GM21367 (cell line): ENCODE measurements around the gene TMPO.
A peak's percentile ranks its signal among the peaks of the same experiment; 100 is the strongest.
"Not testable (repeated sequence)": the region's sequence is repeated elsewhere in the genome, so short reads cannot be mapped to it uniquely, and the experiment has no call there.

Experiments
- ATAC-seq: cut with Tn5 transposase; IDR thresholded peaks from one replicate; pipeline ENCODE4 v1.9.1; 2021; ENCODE audit not compliant: unreplicated experiment

The TMPO gene

GRCh38 chr12:98509063-98509462 lies 6.3 kb upstream of the TMPO start:
- ATAC-seq = no peak

- ATAC-seq = not testable (repeated sequence)
Measured at GRCh38 chr12:98511806-98512205, 3.6 kb upstream of the TMPO start.

- no peak for ATAC-seq
Measured at GRCh38 chr12:98513379-98514322, 1.7 kb upstream of the TMPO start.

- no peak for ATAC-seq
Measured at GRCh38 chr12:98514982-98515286, 456 bp upstream of the TMPO start.

- peak; percentile 48 for ATAC-seq
Measured at GRCh38 chr12:98516111-98516873, 902 bp downstream of the TMPO start.

- ATAC-seq = no peak
Measured at GRCh38 chr12:98519257-98519907, 4.0 kb downstream of the TMPO start.

- no peak for ATAC-seq
Measured at GRCh38 chr12:98530068-98530467, 14.7 kb downstream of the TMPO start.

- ATAC-seq = no peak
Measured at GRCh38 chr12:98532687-98533304, 17.4 kb downstream of the TMPO start.

- no peak for ATAC-seq
Measured at GRCh38 chr12:98533723-98534251, 18.4 kb downstream of the TMPO start.

- no peak for ATAC-seq
Measured at GRCh38 chr12:98538031-98538430, 22.6 kb downstream of the TMPO start.

- ATAC-seq = no peak
Measured at GRCh38 chr12:98543701-98544100, 28.3 kb downstream of the TMPO start.

- ATAC-seq = no peak
Measured at GRCh38 chr12:98544751-98545150, 29.4 kb downstream of the TMPO start.

GRCh38 chr12:98549371-98550110 lies 34.2 kb downstream of the TMPO start:
- ATAC-seq = no peak

- ATAC-seq = no peak
Measured at GRCh38 chr12:98551787-98552186, 36.4 kb downstream of the TMPO start.

- ATAC-seq = not testable (repeated sequence)
Measured at GRCh38 chr12:98558097-98558496, 42.7 kb downstream of the TMPO start.

GRCh38 chr12:98559666-98560065 lies 44.3 kb downstream of the TMPO start:
- ATAC-seq = no peak

GRCh38 chr12:98561846-98562245 lies 46.5 kb downstream of the TMPO start:
- no peak for ATAC-seq

- no peak for ATAC-seq
Measured at GRCh38 chr12:98572010-98572409, 56.6 kb downstream of the TMPO start.

GRCh38 chr12:98574110-98574509 lies 58.7 kb downstream of the TMPO start:
- ATAC-seq = no peak

- ATAC-seq = no peak
Measured at GRCh38 chr12:98575013-98575412, 59.6 kb downstream of the TMPO start.
